ENCODE results near the gene SLC66A2. TPM values are rescaled to one million over a fixed set of nuclear protein-coding genes. Genes with fewer than 3 reads are reported as not detected.

SLC66A2 gene
- total and polyA plus RNA-seq, 3 experiments from 2014 or later = 18.3 to 31.7 (median 29.9) TPM

- Mint-ChIP-seq H3K4me3 (peak overlapping the region in 1 of 7 donors; percentile 61), H3K4me1 (peaks cover 20 to 55% (median 41%) of the 10 kb centered on the region in 3 donors), H3K27me3 (no peaks in the 10 kb centered on the region), H3K27ac (peak overlapping the region in 1 of 8 donors; percentile 36), H3K9me3 (peaks cover 0 to 3% (median 0%) of the 10 kb centered on the region in 5 donors), H3K36me3 (peaks cover 19 to 53% (median 26%) of the 10 kb centered on the region in 3 donors)
- H3K4me1 ChIP-seq (ENCODE audit: insufficient read depth, low read length) = peaks cover 13% of the 10 kb centered on the region
- no peak overlapping the region for H3K4me3 ChIP-seq (ENCODE audit: low read length)
- no peak overlapping the region for H3K27ac ChIP-seq (ENCODE audit: low read depth, low read length)
- H3K27me3 ChIP-seq (ENCODE audit: insufficient read depth, low read length, poor library complexity, severe bottlenecking) = no peaks in the 10 kb centered on the region
- ChIA-PET CTCF (no interaction called here), POLR2A (no interaction called here)
- no peak for DNase-seq
- H3K9me3 ChIP-seq (ENCODE audit: low read length) = no peaks in the 10 kb centered on the region
- H3K36me3 ChIP-seq (ENCODE audit: insufficient read depth, low read length) = peaks cover 9% of the 10 kb centered on the region
Measured at GRCh38 chr18:79942786-79943607, 8.5 kb downstream of the SLC66A2 start.

- Mint-ChIP-seq H3K27ac (peak overlapping the region in 4 of 8 donors; percentile 12 to 83 (median 46)), H3K27me3 (no peaks in the 10 kb centered on the region), H3K4me3 (no peak overlapping the region), H3K4me1 (peaks cover 22 to 54% (median 47%) of the 10 kb centered on the region in 3 donors), H3K36me3 (peaks cover 25 to 61% (median 34%) of the 10 kb centered on the region in 3 donors), H3K9me3 (peaks cover 0 to 4% (median 3%) of the 10 kb centered on the region in 5 donors)
- Histone ChIP-seq H3K4me3 (ENCODE audit: low read length) (no peak overlapping the region), H3K36me3 (ENCODE audit: insufficient read depth, low read length) (peaks cover 9% of the 10 kb centered on the region), H3K27me3 (ENCODE audit: insufficient read depth, low read length, poor library complexity, severe bottlenecking) (no peaks in the 10 kb centered on the region), H3K9me3 (ENCODE audit: low read length) (no peaks in the 10 kb centered on the region), H3K4me1 (ENCODE audit: insufficient read depth, low read length) (peaks cover 13% of the 10 kb centered on the region), H3K27ac (ENCODE audit: low read depth, low read length) (no peak overlapping the region)
- DNase-seq = no peak
- POLR2A ChIA-PET = no interaction called here
- CTCF ChIA-PET = no interaction called here
Measured at GRCh38 chr18:79942211-79942610, 9.2 kb downstream of the SLC66A2 start.

- Mint-ChIP-seq H3K27ac (no peak overlapping the region), H3K4me1 (peaks cover 19 to 51% (median 47%) of the 10 kb centered on the region in 3 donors), H3K27me3 (no peaks in the 10 kb centered on the region), H3K9me3 (peaks cover 0 to 5% (median 3%) of the 10 kb centered on the region in 5 donors), H3K36me3 (peaks cover 27 to 64% (median 40%) of the 10 kb centered on the region in 3 donors), H3K4me3 (no peak overlapping the region)
- H3K4me3 ChIP-seq (ENCODE audit: low read length) = no peak overlapping the region
- peaks cover 13% of the 10 kb centered on the region for H3K4me1 ChIP-seq (ENCODE audit: insufficient read depth, low read length)
- H3K36me3 ChIP-seq (ENCODE audit: insufficient read depth, low read length) = peaks cover 9% of the 10 kb centered on the region
- no peak for DNase-seq
- no peaks in the 10 kb centered on the region for H3K27me3 ChIP-seq (ENCODE audit: insufficient read depth, low read length, poor library complexity, severe bottlenecking)
- ChIA-PET POLR2A (no interaction called here), CTCF (interaction anchor here (1.9 kb wide), 1 partner anchor 10 kb away, joined by 7 read pairs; the partner anchor contains the start of gene SLC66A2)
- H3K27ac ChIP-seq (ENCODE audit: low read depth, low read length) = no peak overlapping the region
- H3K9me3 ChIP-seq (ENCODE audit: low read length) = no peaks in the 10 kb centered on the region
Measured at GRCh38 chr18:79941473-79942119, 9.9 kb downstream of the SLC66A2 start.

- H3K4me3 Mint-ChIP-seq = no peak overlapping the region
- peak overlapping the region in 2 of 8 donors; percentile 7 to 47 for H3K27ac Mint-ChIP-seq
- Histone ChIP-seq H3K4me3 (ENCODE audit: low read length) (no peak overlapping the region), H3K27ac (ENCODE audit: low read depth, low read length) (no peak overlapping the region), H3K27me3 (ENCODE audit: insufficient read depth, low read length, poor library complexity, severe bottlenecking) (no peaks in the 10 kb centered on the region), H3K9me3 (ENCODE audit: low read length) (peaks cover 4% of the 10 kb centered on the region), H3K36me3 (ENCODE audit: insufficient read depth, low read length) (peaks cover 9% of the 10 kb centered on the region), H3K4me1 (ENCODE audit: insufficient read depth, low read length) (peaks cover 13% of the 10 kb centered on the region)
- no peak for DNase-seq
- ChIA-PET CTCF (interaction anchor here (1.9 kb wide), 1 partner anchor 11 kb away, joined by 7 read pairs; the partner anchor contains the start of gene SLC66A2), POLR2A (no interaction called here)
- H3K27me3 Mint-ChIP-seq = no peaks in the 10 kb centered on the region
- peaks cover 19 to 46% (median 41%) of the 10 kb centered on the region in 3 donors for H3K4me1 Mint-ChIP-seq
- H3K36me3 Mint-ChIP-seq = peaks cover 32 to 69% (median 47%) of the 10 kb centered on the region in 3 donors
- peaks cover 0 to 8% (median 5%) of the 10 kb centered on the region in 5 donors for H3K9me3 Mint-ChIP-seq
Measured at GRCh38 chr18:79940814-79941472, 10.5 kb downstream of the SLC66A2 start.

- H3K4me3 Mint-ChIP-seq = peak overlapping the region in 1 of 7 donors; percentile 45
- H3K4me1 Mint-ChIP-seq = peaks cover 17 to 41% (median 38%) of the 10 kb centered on the region in 3 donors
- peaks cover 36 to 73% (median 54%) of the 10 kb centered on the region in 3 donors for H3K36me3 Mint-ChIP-seq
- CTCF ChIA-PET = interaction anchor here (1.9 kb wide), 1 partner anchor 11 kb away, joined by 7 read pairs; the partner anchor contains the start of gene SLC66A2
- Histone ChIP-seq H3K4me3 (ENCODE audit: low read length) (no peak overlapping the region), H3K4me1 (ENCODE audit: insufficient read depth, low read length) (peaks cover 12% of the 10 kb centered on the region), H3K36me3 (ENCODE audit: insufficient read depth, low read length) (peaks cover 9% of the 10 kb centered on the region), H3K27ac (ENCODE audit: low read depth, low read length) (no peak overlapping the region), H3K9me3 (ENCODE audit: low read length) (peaks cover 6% of the 10 kb centered on the region), H3K27me3 (ENCODE audit: insufficient read depth, low read length, poor library complexity, severe bottlenecking) (no peaks in the 10 kb centered on the region)
- peak overlapping the region in 3 of 8 donors; percentile 3 to 47 (median 7) for H3K27ac Mint-ChIP-seq
- peaks cover 0 to 14% (median 8%) of the 10 kb centered on the region in 5 donors for H3K9me3 Mint-ChIP-seq
- POLR2A ChIA-PET = no interaction called here
- DNase-seq = no peak
- no peaks in the 10 kb centered on the region for H3K27me3 Mint-ChIP-seq
Measured at GRCh38 chr18:79940126-79940813, 11.2 kb downstream of the SLC66A2 start.

- POLR2A ChIA-PET = no interaction called here
Measured at GRCh38 chr18:79939096-79939495, 12.4 kb downstream of the SLC66A2 start.

GRCh38 chr18:79938196-79938595 is 13.3 kb downstream of the SLC66A2 start:
- Histone ChIP-seq H3K9me3 (ENCODE audit: low read length) (peaks cover 6% of the 10 kb centered on the region), H3K27me3 (ENCODE audit: insufficient read depth, low read length, poor library complexity, severe bottlenecking) (no peaks in the 10 kb centered on the region), H3K36me3 (ENCODE audit: insufficient read depth, low read length) (peaks cover 9% of the 10 kb centered on the region), H3K4me1 (ENCODE audit: insufficient read depth, low read length) (no peaks in the 10 kb centered on the region), H3K27ac (ENCODE audit: low read depth, low read length) (no peak overlapping the region), H3K4me3 (ENCODE audit: low read length) (no peak overlapping the region)
- ChIA-PET POLR2A (no interaction called here), CTCF (no interaction called here)
- Mint-ChIP-seq H3K4me1 (peaks cover 9 to 33% (median 27%) of the 10 kb centered on the region in 3 donors), H3K27me3 (no peaks in the 10 kb centered on the region), H3K9me3 (peaks cover 10 to 30% (median 23%) of the 10 kb centered on the region in 5 donors), H3K4me3 (no peak overlapping the region), H3K36me3 (peaks cover 51 to 93% (median 73%) of the 10 kb centered on the region in 3 donors), H3K27ac (no peak overlapping the region)
- no peak for DNase-seq

More at GRCh38 chr18:79939096-79939495, 12.4 kb downstream of the SLC66A2 start:
- Mint-ChIP-seq H3K4me1 (peaks cover 10 to 30% (median 29%) of the 10 kb centered on the region in 3 donors), H3K27ac (no peak overlapping the region), H3K4me3 (no peak overlapping the region), H3K27me3 (no peaks in the 10 kb centered on the region), H3K36me3 (peaks cover 42 to 85% (median 64%) of the 10 kb centered on the region in 3 donors), H3K9me3 (peaks cover 3 to 21% (median 15%) of the 10 kb centered on the region in 5 donors)
- H3K9me3 ChIP-seq (ENCODE audit: low read length) = peaks cover 6% of the 10 kb centered on the region
- H3K36me3 ChIP-seq (ENCODE audit: insufficient read depth, low read length) = peaks cover 9% of the 10 kb centered on the region
- CTCF ChIA-PET = interaction anchor here (1.0 kb wide), 1 partner anchor 14 kb away, joined by 3 read pairs; no protein-coding TSS in a partner anchor
- H3K4me3 ChIP-seq (ENCODE audit: low read length) = no peak overlapping the region
- DNase-seq = no peak
- no peak overlapping the region for H3K27ac ChIP-seq (ENCODE audit: low read depth, low read length)
- no peaks in the 10 kb centered on the region for H3K27me3 ChIP-seq (ENCODE audit: insufficient read depth, low read length, poor library complexity, severe bottlenecking)
- H3K4me1 ChIP-seq (ENCODE audit: insufficient read depth, low read length) = peaks cover under 1% of the 10 kb centered on the region

Data from CD8-positive, alpha-beta memory T cell (primary cell).